GM21576 (cell line): ENCODE results near the gene GMPPB.
A peak's percentile ranks its signal among the peaks of the same experiment; 100 is the strongest.
"Not testable (repeated sequence)": the region's sequence is repeated elsewhere in the genome, so short reads cannot be mapped to it uniquely, and the experiment has no call there.

Experiments used
- ATAC-seq: cut with Tn5 transposase; IDR thresholded peaks from one replicate; pipeline ENCODE4 v1.9.1; 2021; ENCODE audit warnings: mild to moderate bottlenecking, moderate library complexity; ENCODE audit not compliant: unreplicated experiment

Gene GMPPB

DNA sequence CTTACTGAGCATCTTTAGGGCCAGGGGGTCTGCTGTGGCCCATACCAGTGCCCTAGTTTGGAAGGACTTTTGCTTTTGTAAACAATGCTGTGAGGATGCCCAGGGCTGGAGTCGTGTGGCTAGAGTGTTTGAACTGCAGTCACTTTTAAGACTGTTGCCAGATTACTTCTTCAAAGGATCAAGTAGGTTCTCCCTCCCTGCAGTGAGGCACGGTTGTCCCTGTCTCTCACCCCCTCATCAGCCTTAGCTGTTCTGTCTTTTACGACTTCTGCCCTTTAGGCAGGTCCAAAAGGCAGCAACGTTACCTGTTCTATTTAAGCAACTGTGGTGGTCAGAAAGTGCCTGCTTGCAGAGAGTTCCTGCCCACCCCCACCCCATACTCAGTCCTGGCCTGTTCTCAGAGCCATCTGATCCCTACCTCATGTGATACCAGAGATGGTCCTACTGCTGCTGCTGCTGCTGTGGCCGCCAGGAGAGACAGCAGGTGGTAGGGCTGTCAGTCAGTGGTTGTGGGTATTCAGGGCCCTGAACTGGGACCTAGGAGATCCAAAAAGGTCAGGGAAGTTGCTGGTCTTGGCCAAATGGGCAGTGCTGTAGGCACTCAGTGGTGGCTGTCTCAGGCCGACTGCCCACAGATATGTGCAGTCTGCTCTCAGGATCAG, 29.2 kb downstream of the GMPPB start:
- ATAC-seq = not testable (repeated sequence)

DNA sequence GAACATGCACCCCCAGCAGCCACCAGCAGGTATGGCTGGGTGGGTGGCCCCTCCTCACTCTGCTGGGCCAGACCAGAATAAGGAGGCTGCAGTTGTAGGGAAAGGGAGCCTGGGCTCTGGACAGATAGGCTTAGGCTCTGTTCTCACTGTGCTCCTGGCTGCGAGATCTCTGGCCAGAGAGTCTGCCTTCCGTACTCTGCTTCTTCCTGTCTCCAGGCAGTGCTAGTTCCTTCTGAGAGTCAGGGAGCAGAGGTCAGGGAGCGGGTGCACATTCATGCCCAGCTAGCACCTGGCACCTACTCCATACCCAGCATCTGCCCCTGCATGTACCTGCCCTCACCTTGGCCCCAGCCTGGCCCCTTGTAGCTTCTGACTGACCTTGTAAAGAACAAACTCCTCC, 32.3 kb downstream of the GMPPB start:
- ATAC-seq = not testable (repeated sequence)

DNA sequence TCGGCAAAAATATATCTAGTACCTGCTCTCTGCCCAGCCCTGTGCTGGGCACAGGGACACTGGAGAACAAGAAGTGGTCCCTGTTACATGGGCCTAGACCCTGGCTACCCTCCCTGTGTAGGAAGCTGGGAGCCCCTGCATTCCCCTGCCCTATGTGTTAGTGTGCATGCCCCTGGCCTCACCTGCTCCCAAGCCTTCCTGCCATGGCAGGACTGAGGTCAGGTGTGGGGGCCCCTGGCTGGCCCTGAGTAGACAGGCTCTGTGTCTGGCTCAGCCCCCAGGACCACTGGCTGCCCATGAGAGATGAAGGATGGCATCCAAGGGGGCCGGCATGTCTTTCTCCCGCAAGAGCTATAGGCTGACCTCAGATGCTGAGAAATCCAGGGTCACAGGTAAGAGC, 32.9 kb downstream of the GMPPB start:
- not testable (repeated sequence) for ATAC-seq

DNA sequence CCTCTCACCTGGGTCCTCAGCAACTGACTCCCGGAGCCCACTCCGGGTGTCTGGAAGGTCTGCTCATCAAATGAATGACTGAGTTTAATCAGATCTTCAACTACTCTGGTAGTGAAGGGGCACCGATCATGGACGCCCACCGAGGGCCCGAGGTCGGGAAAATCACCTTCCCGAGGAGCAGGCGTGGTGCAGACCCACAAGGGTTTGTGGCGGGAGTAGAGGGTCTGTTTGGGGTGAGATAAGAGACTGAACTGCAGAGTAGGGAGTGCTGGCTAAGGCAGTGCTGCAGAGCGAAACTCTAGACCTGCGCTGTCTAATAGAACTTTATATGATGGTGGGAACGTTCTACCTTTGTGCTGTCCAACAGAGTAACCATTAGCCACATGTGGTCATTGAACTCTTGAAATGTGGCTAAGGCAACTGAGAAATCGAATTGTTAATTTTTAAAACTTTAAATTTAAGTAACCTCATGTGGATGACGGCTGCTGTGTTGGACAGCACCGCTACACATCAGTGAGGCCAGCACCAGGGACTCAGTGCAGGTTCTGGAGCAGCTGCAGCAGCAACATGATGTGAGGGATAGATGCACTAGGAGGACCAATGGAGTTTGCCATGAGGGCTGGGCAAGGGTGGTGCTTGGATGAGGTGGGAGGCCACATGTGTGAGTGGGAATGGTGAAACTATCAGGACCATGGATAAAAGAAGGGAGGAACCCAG, 33.7 kb downstream of the GMPPB start:
- not testable (repeated sequence) for ATAC-seq

DNA sequence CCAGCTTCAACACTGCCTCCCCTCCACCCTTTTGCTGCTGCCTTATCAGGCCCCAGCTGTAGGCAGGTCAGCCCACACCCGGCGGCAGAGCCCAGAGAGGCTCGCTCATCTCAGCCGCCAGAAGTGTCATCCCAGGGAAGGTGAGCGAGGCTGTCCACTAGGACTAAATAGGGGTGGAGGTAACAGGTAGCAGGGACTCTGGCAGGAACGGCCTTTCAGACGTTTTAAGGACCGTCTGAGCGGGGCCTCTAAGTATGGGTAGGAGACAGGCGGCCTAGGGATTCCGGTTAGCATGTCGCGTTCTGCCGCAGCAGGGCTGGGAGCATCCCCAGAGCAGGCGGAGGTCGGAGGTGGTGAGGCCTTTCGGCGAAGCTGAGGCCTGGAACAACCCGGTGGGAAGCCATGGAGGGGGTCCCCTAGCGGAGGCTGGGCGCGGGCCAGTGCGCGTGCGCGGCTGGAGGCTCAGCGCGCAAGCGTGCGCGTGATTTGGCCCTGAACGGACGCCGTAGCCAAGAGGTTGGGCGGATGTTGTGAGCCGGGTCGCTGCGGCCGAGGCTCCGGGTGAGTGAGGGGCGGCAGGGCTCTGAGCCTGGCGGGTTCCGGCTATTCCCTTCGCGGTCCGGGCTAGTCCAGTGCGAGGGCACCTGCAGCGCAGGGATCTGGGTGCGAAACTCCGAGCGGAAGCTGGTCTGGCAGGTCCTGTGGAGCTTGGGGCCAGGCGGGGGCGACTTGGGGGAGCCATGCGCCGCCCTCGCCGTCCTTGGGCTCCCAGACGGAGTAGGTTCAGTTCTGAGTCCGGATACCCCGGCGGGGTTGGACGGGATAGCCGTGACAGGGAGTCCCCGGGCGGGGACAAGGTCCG, 34.5 kb downstream of the GMPPB start, which contains the start of the genes MST1 and RNF123:
Gene MST1, minus strand, starts transcription at position 429 of the 862 bp plus-strand sequence. CDS start 783 bp downstream, outside the sequence.
Gene RNF123, plus strand, starts transcription at position 512 of the 862 bp plus-strand sequence. CDS start 1,609 bp downstream, outside the sequence.
- peak; percentile 52 for ATAC-seq

DNA sequence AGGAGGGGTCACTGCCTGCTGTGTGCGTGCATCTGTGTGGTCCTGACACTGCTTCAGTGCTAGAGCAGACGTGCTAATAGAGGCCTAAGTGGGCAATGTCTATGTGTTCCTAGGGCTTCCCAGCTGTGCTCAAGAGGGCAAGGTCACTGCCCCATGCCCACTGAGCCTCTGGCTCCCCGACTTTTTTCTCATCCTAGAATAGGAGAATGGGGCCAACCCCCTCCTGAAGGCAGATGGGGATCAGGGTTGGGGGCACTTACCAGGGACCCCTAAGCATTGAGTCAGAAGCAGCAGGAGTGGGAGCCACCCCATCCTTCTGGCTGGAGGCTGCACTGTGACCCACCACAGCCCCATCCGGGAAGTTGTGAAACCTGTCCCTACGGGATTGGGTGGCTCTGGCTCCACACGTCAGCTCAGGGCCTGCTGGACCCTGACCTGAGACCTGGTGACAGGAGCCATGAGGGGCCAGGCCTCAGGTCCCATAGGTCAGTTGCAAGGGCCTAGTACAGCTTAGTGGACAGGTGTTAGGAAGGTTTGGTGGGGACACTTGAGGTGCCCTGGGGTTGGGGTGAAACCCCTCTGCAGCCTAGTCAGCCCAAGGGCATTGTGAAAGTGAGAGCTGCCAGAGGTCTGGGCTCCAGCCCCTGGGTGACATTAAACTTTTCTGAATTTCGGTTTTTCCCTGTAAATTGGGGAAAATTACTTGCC, 35.3 kb downstream of the GMPPB start:
- not testable (repeated sequence) for ATAC-seq

DNA sequence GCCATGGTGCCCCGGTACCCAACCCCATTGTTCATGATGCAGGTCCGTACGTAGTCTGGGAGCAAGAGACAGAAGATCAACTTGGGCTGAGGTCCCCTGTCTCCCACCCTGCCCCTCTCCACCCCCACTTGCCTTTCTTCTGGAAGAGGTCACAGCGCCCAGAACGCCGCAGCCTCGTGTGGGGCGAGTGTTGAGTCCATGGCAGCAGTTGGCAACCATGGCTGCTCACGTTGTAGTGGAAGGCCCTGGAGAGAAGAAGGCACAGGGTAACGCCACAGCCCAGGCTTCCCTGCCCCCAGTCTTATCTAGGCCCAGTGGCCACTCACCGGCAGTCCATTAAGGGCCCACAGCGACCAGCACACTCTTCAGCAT, 36.3 kb downstream of the GMPPB start:
- ATAC-seq = not testable (repeated sequence)

DNA sequence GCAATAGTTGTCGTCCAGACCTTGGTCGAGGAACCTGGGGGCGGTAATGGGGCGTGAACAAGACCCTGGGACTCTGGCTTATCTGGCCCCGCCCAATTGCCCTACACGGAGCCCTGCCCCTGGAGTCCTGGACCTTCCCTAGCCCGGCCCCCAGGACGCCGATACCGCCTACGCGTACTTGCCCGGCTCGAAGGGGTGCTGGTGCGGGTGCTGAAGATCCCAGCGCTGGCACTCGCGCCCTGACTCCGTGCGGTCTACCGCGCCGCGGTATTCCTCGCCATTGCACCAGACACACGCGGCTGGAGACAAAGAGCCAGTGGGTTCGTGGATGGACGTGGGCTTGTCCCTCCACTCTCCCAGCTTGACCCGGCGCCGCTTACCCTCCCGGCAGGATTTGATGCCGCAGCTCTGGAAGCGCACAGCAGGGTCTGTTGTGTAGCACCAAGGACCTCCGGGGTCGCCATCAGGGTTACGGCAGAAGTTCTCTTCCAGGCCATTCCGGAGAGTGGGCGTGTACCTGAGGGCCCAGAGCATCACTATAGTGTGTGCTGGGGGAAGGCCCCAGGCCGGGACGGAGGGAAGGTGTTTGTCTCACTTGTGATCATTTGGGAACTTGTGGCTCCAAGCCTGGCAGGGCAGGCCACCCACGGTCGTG, 36.9 kb downstream of the GMPPB start:
- ATAC-seq = not testable (repeated sequence)

DNA sequence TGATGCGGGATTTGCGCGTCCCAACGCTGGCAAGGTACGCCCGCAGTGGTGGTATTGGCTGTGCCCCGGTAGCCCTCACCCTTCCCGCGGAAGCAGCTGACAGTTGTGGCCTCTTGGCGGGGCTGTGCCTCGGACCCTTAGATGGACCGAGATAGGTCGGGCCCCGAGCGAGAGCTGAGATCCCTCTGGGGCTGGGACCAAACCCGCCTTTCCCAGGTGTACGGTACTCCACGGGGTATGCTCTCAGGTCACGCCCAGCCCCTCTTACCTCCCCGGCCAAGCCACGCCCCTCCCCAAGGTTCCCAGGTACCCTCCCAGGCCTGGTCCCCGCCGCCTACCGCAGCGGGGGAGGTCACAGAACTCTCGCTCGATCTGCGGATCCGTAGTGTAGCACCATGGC, 37.4 kb downstream of the GMPPB start:
- ATAC-seq = not testable (repeated sequence)

DNA sequence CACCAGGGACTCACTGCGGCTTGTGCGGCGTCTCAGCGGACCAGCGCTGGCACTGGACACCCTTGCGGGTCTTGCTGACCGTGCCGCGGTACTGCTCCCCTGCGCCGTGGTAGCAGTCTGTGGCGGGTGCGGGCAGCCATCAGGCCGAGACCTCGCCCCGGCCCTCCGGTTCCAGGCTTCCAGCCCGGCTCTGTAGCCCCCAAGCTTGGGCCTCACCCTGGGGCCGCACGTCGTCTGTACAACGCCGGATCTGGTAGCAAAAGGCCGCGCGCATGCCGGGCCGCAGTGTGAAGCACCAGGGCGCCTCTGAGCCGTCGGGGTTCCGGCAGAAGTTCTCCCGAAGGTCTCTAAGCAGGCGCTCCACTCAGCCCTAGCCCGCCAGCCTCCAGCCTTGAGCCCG, 37.9 kb downstream of the GMPPB start:
- not testable (repeated sequence) for ATAC-seq

DNA sequence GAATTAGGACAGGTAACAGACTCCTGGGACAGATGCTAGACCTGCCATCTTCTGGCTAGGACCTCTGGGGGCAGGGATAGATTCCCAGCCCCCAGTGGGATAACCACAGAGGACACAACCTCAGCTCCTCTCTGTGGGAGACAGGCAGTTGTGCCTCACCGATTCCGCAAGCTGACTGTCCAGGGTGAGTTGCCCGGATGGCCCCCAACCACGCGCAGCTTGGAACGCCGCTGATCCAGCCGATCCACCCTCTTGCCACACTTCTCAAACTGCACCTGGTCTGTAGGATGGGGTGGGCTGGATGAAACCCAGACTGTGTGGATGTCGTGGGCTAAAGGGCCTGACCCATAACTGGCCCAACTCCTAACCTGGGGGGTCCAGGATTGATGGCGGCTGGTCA, 38.6 kb downstream of the GMPPB start:
- ATAC-seq = not testable (repeated sequence)

DNA sequence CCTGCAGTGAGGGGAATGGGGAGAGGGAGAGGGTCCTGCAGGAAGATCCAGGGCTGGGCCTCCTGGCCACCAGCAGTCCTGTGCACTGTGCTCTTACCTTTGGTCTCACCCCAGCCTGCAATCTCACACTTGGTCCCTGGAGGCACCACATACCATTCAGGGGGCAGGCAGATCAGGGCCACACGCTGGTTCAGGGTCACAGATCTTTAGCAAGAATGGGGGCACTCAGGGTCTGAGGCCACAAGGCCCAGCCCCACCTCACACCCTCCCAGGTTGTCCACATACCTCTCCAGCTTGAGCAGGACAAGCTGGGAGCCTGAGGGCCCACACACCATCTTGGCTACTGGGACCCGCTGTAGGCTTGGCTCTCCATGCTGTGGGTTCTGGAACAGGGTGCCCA, 39.3 kb downstream of the GMPPB start:
- ATAC-seq = not testable (repeated sequence)

DNA sequence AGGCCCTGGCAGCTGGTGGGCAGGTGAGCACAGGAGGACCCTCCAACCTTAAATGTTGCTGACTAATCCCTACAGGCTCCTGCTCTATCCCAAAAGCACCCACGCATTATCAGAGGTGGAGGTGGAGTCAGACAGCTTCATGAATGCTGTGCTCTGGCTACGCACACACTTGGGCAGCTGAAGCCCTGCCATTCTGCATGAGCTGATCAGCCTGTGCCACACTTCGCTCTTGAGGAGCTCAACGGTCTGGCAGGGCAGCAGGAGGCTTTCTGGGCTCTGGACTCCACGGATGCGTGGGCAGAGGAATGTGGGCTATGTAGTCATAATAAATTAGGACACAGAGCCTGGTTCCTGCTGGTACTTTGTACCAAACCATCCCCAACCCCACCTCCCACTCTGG, 40.6 kb downstream of the GMPPB start:
- ATAC-seq = no peak

DNA sequence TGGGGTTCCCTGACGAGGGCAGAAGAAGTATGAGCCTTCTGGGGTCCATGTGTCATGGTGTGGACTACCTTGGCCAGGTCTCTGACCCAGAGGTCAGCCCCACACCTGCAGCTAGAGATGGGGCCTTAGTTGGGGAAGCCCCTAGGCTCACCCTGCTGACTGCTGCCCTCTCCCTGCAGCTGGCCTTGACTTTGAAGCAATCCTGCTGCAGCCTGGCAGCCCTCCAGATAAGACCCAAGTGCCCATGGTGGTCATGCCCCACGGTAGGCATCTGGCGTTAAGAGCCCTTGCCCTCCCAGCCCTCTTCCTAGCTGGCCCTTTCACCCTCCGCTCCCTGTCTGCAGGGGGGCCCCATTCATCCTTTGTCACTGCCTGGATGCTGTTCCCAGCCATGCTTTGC, 42.2 kb downstream of the GMPPB start:
- no peak for ATAC-seq

DNA sequence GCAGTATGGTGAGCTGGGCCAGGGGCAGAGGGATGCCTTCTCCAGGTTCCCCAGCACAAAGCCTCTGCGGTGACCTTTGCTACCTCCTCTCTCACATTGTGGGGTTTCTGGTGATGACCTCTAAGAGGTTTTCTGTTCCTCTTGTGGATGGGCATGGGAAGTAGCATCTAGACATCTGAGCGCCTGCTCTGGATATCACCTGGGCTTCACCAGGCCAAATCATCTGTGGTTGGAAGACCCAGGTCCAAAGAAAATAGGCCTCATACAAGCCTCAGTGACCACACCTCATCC, 42.6 kb downstream of the GMPPB start:
- no peak for ATAC-seq

DNA sequence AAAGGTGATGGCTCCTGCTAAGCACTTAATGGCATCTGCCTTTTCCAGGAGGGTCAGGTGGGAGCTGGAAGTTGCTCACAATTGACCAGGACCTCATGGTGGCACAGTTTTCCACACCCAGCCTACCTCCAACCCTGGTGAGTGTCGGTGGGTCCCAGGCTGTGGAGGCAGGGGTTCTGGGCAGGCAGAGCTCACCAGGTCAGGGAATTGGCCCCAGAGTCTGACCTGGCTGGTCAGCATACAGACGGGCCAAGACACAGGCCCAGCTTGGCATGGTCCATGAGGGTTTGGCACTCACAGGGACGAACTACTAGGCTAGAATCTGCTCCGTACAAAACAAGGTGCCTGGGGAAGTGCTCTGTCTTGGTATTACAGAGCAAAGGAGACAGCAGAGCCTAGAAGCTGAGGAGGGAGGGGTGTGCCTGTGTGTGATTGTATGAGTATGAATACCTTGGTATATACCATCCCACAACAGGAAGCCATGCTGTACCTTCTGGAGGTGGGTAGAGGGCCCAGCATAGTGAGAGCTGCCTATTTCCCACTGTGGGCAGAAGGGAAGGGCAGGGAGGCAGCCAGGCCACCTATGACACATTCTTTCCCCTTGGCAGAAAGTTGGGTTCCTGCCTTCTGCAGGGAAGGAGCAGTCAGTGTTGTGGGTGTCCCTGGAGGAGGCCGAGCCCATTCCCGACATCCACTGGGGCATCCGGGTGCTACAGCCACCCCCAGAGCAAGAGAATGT, 43.1 kb downstream of the GMPPB start:
- ATAC-seq = no peak

DNA sequence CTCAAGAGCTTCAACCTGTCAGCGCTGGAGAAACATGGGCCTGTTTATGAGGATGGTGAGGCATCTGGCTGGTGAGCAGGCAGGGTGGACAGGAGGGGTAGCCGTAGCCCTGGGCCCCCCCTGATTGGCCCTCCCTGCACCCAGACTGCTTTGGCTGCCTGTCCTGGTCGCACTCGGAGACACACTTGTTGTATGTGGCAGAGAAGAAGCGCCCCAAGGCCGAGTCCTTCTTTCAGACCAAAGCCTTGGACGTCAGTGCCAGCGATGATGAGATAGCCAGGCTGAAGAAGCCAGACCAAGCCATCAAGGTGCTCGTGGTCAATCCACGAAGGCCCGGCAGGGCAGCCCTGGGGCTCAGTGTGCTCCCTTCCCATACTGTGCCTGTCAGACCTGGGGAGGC, 47.8 kb downstream of the GMPPB start:
- ATAC-seq = no peak

DNA sequence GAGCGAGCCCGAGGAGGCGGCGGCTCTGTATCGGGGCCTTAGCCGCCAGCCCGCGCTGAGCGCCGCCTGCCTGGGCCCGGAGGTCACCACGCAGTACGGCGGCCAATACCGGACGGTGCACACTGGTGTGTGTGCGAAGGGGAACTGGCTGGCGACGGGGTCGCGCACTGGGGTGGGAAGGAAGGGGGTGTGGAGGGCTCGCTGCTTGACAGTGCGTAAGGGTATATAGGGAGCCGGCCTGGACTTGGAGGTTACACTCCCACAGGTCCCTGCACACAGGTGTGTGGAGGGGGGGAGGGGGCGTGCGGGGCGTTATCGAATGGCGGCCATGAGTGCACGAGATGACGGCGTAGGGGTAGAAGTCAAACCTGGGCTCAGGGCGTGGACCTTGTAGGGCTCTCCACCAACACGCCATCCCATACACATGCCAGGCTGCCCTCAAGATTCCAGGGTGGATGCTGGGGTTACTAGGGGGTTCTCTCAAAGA, 49.2 kb downstream of the GMPPB start:
- ATAC-seq = peak; percentile 13

DNA sequence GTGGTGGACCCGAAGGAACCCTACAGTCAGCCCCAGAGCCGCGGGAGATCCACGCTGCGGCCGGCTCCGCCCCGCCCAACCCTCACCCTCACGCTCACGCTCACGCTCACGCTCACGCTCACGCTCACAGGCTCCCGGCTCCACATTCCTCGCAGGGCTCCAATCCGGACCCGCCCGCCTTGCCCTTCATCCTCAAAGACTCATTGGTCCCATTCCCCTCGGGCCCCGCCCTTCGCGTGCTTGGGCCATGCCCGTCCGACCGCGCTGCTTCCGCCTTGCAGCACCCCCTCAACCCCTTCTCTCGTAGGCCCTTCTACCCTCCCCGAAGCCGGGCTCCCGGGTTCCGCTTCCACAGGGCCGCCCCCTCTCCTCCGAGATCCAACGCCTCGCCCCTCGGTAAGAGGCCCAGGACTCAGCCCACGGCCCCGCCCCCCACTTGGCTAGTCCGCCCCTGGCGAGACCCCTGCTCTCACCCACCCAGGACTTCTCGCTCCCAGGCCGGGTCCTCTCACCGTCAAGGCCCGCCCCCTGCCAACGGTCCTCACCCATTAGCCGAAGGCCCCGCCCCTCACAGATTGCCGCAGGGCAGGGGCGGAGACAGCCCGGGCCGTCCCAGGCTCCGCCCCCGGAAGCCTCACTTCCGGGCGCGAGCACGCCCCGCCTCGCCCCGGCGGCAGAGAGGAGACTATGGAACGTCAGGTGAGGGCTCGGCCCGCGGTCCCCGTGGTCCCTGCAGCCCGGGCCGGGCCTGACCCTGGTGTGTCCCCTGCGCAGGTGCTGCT, 49.8 kb downstream of the GMPPB start, which contains the start of gene APEH:
Gene APEH, plus strand, starts transcription at position 637 of the 782 bp plus-strand sequence. Its CDS starts 51 bp downstream, at position 688.
- peak; percentile 77 for ATAC-seq
